Measurements from ENCODE around the gene TSHZ2.

TSHZ2 gene

GRCh38 chr20:53216478-53216855 is 244.3 kb downstream of the TSHZ2 start:
- no peak for DNase-seq

- DNase-seq = no peak
Measured at GRCh38 chr20:53216856-53217576, 244.9 kb downstream of the TSHZ2 start.

- no peak for DNase-seq
Measured at GRCh38 chr20:53220482-53221307, 248.5 kb downstream of the TSHZ2 start.

DNA sequence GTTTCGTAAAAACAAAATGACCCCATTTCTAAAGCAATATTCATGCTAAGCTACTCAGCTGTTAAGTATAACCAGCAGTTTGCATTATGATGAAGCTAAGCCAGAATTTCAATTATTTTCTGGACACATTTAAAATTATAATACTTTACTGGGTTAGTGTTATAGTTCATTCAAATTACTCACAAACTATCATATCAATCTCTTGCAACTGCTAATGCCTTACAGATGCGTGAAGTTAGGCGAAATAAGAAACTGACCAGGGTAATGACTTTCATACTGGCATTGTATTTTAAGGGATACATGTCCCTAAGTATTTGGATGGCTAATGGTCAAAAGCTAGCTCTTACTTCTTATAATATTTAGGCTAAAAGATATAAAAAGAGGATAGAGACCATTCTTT is 249.6 kb downstream of the TSHZ2 start:
- DNase-seq = no peak

GRCh38 chr20:53222416-53222815 is 250.3 kb downstream of the TSHZ2 start:
- no peak for DNase-seq

DNA sequence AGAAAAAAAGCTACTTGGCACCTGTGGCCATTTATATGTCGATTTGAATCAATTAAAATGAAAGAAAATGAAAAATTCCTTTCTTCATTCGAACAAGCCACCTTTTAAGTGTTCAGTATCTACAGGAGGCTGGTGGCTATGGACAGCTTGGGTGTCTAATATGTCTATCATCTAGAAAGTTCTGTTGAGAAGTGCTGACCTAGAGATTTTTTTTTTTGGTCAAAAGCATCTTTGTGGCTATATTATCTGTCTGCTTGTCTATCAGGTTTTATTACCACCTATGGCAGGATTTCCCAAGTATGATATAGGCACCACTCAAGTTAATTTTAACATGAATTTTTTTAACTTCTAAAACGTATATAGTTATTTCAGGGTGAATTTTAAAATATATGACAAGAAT is 250.8 kb downstream of the TSHZ2 start:
- no peak for DNase-seq

GRCh38 chr20:53223626-53224172 is 251.5 kb downstream of the TSHZ2 start:
- no peak for DNase-seq

- DNase-seq = no peak
Measured at GRCh38 chr20:53224851-53225250, 252.7 kb downstream of the TSHZ2 start.

- no peak for DNase-seq
Measured at GRCh38 chr20:53226826-53227225, 254.7 kb downstream of the TSHZ2 start.

DNA sequence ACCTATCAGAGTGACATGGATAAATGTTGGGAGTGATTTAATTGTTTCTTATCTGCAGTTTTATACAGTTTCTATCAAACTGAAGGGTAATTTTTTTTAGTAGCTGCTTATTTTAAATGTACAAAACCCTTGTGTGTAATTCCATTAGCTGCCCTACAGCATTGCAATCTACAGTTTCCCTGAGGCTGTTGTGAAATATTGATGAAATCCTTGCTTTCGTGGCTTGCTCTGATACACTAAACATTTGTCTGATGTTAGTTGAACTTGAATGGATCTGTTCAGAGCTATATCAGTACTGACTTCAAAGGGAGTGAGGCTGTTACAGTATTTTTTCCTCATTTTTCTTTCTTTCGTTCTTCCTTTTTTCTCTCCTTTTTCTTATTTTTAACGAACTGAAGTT is 255.4 kb downstream of the TSHZ2 start:
- no peak for DNase-seq

DNA sequence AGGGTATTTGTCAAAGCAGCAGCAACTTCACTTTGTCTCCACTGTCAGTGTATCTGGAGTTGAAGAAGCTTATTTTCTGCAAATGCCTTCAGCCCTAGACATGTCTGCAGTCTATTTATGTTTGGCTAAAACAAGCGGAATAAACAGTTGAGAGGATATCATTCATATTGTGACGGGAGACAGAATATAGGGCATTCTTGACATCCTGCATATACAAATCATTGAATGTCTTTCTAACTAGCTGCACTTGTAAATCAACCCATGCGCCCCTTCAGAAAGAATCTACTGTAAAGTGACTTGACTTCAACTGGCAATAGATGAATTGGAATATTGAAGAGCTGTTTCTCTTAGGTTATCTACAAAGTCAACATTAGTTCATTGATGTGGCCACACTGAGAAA is 258.9 kb downstream of the TSHZ2 start:
- no peak for DNase-seq

DNA sequence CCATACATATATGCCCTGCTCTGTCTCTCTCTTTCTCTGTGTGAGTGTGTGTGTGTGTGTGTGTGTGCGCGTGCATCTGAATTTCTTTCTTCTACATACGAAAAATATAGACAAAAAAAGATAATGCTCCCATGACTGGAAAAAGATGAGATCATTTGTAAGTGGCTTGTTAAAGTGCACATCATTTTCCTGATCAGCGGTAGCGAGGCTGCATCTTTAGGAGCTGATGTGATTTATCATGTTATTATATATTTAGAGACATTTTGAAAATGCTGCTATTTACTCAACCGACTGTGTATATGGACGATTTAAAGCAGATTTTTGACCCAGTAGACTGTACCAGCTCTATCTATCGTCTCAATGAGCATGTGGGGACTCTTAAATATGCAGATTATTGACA is 265.3 kb downstream of the TSHZ2 start:
- DNase-seq = no peak

GRCh38 chr20:53238121-53238660 is 266.0 kb downstream of the TSHZ2 start:
- DNase-seq = no peak

DNA sequence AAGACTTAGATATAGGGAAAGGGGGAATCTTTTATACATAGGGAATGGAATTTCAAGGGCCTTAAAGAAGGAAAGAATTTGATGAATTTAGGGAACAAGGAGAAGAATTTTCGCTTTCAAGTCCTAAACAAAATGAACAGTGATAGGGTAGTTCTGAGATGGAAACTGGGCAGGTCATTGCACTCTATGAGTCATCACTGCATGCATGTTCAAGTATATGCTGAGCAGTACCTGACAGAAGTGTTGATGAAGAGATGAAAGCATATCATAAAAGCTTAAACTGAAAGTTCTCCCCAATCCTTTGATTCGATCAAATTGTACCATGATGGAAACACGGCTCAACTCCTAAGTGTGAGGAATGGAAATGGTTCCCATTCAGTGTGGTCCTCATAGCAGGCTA is 271.0 kb downstream of the TSHZ2 start:
- no peak for DNase-seq

- no peak for DNase-seq
Measured at GRCh38 chr20:53244711-53245110, 272.6 kb downstream of the TSHZ2 start.

GRCh38 chr20:53245574-53245973 is 273.4 kb downstream of the TSHZ2 start:
- DNase-seq = no peak

DNA sequence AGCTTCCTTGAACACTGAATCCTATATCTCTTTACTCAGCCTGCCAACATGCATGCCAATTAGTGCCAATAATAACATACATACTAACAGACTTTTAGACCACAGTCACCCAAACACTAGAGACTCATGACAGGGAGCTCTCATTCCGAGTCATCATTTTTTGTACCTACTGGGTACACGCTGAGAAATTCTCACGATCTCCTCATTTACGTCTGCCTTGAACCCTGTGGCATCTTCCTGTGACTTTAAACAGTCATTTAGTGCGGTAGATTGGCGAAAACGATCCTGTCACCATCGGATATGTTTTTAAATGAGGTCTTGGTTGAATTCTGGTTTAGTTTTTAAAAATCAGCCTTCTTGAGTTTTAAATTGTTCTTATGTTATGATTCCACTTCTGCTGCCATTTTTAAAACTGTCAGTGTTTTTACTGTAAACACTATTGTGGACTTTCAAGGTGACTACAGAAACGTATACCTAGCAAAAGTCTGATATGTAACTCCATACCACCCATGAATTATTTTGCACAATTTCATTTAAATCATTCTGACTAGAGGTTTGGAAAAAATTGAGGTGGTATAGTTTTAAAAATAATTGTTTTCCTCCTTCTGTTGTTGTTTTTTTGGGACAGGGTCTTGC is 275.4 kb downstream of the TSHZ2 start:
- no peak for DNase-seq

DNA sequence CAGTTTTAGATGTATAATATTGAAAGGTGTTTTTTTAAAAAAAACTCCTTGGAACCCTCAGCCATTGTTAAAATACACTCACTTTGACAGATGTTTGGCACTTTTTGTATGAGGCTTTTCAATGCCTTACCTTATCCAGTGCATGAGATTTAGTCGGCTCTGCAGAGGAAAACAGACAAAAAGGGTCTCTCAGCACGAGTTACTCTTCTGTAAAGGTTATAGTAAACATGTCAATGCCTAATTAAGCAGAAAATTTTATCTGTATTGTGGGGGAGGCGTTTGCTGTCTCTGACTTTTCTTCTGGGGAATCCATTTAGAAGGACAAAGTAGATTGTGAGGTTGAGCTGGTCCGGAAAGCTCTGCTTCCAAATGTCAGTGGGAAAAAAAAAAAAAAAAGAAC is 278.3 kb downstream of the TSHZ2 start:
- no peak for DNase-seq

DNA sequence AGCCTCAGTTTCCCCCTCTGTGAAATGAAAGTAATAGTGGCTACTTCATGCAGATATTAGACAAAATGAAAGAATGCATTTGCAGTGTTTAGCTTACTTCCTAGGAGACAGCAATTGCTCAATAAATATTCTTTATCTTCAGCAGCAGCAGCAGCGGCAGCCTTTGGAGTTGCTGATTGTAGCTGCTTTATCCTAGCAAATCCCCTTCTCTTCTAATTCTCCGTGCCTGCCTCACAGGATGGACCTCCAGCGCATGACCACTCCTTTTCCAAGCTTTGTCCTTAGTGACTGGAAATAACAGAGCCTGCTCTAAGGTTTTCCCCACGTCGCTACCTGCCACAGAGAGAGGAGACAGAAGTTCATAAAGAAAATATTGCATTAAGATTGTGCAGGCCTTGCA is 279.8 kb downstream of the TSHZ2 start:
- DNase-seq = no peak

GRCh38 chr20:53253668-53254067 is 281.5 kb downstream of the TSHZ2 start:
- DNase-seq = no peak

DNA sequence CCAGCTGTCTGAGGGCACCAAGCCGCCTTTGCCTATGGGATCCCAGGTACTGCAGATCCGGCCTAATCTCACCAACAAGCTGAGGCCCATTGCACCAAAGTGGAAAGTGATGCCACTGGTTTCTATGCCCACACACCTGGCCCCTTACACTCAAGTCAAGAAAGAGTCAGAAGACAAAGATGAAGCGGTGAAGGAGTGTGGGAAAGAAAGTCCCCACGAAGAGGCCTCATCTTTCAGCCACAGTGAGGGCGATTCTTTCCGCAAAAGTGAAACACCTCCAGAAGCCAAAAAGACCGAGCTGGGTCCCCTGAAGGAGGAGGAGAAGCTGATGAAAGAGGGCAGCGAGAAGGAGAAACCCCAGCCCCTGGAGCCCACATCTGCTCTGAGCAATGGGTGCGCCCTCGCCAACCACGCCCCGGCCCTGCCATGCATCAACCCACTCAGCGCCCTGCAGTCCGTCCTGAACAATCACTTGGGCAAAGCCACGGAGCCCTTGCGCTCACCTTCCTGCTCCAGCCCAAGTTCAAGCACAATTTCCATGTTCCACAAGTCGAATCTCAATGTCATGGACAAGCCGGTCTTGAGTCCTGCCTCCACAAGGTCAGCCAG is 283.0 kb downstream of the TSHZ2 start:
- no peak for DNase-seq

DNA sequence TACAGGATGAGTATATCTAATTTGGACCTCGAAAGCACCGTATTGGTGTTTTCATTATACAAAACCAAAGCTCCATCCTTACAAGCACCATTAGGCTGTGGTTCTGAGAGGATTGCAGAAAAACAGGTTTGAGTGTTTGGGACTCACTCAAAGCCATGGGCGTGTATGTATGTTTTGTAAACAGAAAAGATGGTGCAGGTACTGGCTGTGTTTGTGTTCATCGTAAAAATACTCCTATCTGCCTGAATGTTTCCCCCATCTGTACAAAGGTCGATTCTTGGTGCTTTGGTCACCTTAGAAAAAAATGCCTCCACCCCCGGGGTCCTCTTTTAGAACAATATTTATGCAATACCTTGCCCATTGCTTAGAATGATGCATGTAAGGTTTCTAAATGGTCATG is 286.6 kb downstream of the TSHZ2 start:
- DNase-seq = no peak

DNA sequence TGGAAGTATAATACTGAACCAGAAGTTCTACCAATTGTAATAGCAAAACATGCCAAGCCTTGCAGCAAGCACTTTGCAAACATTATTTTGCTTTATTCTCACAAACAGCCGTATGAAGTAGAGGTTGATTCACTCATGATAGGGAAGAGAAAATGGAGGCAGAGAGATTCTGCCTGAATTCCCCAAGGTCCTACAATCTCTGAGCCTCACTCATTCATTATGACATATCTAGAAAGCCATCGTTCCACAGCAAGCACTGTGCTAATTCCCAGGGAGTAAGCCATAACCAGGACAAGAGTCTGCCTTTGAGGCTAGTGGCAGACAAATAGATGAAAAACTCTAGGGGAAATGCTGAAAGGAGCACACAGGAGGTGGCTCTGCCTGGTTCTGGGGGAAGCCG is 288.0 kb downstream of the TSHZ2 start:
- DNase-seq = no peak
